GF-D8 (cell line): ENCODE results near the gene GJA8.
"Not testable (repeated sequence)": the region's sequence is repeated elsewhere in the genome, so short reads cannot be mapped to it uniquely, and the experiment has no call there.

ENCODE experiments used
- DNase-seq: peaks from one replicate; lab custom pipeline; 2025; lab: John Stamatoyannopoulos, UW

Gene GJA8

DNA sequence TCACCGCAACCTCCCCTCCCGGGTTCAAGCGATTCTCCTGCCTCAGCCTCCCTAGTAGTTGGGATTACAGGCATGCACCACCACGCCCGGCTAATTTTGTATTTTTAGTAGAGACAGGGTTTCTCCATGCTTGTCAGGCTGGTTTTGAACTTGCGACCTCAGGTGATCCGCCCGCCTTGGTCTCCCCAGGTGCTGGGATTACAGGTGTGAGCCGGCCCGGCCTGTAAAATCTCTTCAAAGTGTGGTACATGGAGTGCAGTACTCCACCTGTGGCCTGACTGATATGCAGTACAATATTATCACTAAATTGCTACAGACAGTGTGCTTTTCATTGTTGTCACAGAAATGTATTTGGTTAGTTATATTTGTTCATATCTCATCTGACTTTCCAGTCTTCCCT lies 25.1 kb downstream of the GJA8 start:
- DNase-seq, result not testable (repeated sequence)

GRCh38 chr1:147928236-147929132 lies 25.9 kb downstream of the GJA8 start, which contains the start of gene GPR89B:
TSS of gene GPR89B (plus strand) at chr1:147928420. CDS start at chr1:147928537, 117 bp downstream.
- DNase-seq, result peak; percentile 71

DNA sequence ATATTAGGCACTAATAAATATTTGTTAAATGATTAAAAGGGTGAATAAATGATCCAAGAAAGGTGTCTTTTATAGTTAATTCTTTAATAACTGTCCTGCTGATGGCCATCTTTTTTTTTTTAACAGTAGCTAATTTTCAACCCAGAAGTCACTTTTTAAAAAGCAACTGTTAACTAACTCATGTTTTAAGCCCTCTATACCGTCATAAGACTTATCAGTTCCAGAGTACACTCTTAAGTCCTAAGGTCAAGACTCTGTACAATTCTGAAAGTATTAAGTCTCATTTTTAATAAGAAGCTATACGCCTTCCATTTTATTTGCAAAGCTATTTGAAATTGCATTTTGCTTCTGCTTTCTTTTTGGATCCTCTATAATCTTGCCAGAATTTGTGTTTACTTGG lies 28.5 kb downstream of the GJA8 start:
- DNase-seq, result not testable (repeated sequence)

DNA sequence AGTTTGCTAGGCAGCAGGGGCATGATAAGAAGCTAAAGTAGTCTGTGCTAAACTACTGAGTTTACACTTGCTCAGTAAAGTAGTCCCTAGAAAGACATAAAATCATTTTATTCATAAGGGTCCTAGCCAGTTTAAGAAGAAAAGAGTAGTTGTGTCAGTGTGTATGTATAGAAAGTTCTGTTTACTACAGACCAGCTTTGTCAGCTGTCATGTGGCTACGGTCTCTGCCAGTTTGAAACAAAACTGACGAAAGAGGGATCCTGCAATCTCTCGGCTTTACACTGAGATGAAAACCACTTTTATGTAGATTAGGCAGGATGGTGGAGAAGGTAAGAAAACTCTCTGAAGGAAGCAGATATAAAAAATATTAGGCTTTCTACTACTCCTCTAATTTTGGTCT lies 32.7 kb downstream of the GJA8 start:
- DNase-seq, result not testable (repeated sequence)

- DNase-seq, result not testable (repeated sequence)
These were observed 37.9 kb downstream of the GJA8 start for GRCh38 chr1:147940456-147940855.

- not testable (repeated sequence) for DNase-seq
These were observed 40.0 kb downstream of the GJA8 start for GRCh38 chr1:147942563-147942962.

DNA sequence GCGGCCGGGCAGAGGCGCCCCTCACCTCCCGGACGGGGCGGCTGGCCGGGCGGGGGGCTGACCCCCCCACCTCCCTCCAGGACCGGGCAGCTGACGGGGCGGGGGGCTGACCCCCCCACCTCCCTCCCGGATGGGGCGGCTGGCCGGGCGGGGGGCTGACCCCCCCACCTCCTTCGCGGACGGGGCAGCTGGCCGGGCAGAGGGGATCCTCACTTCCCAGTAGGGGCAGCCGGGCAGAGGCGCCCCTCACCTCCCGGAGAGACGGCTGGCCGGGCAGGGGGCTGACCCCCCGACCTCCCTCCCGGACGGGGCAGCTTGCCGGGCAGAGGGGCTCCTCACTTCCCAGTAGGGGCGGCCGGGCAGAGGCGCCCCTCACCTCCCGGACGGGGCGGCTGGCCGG lies 46.9 kb downstream of the GJA8 start:
- not testable (repeated sequence) for DNase-seq
